Stimulated activated CD4-positive, alpha-beta T cell treated with anti-CD3 and anti-CD28 coated beads, Interleukin-2, amount 100 ng/mL, for 4 hours (primary cell): Measurements from ENCODE around the gene NTPCR.
A peak's percentile ranks its signal among the peaks of the same experiment; 100 is the strongest.
"Not testable (repeated sequence)": the region's sequence is repeated elsewhere in the genome, so short reads cannot be mapped to it uniquely, and the experiment has no call there.

ENCODE experiments used
- DNase-seq: peaks from one replicate; pipeline ENCODE4 v3.0.0-alpha.2; 2020; ENCODE audit warnings: low read depth

The NTPCR gene

GRCh38 chr1:232927166-232927565 lies 23.2 kb upstream of the NTPCR start:
- DNase-seq = not testable (repeated sequence)

- no peak for DNase-seq
These were observed 22.4 kb upstream of the NTPCR start for GRCh38 chr1:232927830-232928505.

DNA sequence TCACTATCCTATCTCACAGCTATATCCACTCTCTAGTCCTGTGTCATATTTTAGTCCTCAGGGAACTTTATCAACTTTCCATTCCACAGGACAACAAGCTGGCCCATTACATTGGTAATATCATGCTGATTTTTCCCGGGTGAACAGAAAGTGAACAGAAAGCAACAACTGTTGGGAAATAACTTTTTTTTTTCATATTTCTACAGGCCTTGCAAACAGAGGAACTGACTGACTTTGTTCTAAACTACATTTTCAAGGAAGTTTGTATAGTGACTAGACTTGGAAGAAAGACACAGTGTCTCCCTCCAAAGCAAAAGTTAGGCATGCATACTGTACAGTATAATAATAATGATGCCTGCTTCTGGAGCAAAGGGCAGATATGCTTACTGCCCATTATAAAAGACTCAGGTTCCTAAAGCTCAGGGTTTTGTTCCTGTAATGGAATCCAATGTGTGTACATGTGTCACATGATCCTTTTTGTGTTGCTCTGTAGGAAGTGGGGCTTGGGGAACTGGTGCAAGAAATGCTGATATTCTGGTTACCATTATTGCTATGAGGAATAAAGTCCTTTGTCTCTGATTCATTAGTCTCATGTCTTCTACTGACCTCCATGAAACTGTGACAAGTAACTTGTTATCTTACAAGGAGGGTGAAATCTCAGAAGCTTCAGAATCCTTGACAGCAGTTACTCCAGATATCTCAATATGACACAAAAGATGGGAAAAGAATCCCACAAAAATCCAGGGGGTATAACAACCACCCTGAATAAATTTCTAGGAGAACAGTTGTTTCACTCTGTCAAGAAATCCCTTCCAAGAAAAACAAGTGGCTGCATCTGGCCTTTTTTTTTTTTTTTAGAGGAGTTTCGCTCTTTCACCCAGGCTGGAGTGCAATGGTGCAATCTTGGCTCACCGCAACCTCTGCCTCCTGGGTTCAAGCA lies 17.7 kb upstream of the NTPCR start:
- no peak for DNase-seq

GRCh38 chr1:232936941-232937340 lies 13.5 kb upstream of the NTPCR start:
- no peak for DNase-seq

DNA sequence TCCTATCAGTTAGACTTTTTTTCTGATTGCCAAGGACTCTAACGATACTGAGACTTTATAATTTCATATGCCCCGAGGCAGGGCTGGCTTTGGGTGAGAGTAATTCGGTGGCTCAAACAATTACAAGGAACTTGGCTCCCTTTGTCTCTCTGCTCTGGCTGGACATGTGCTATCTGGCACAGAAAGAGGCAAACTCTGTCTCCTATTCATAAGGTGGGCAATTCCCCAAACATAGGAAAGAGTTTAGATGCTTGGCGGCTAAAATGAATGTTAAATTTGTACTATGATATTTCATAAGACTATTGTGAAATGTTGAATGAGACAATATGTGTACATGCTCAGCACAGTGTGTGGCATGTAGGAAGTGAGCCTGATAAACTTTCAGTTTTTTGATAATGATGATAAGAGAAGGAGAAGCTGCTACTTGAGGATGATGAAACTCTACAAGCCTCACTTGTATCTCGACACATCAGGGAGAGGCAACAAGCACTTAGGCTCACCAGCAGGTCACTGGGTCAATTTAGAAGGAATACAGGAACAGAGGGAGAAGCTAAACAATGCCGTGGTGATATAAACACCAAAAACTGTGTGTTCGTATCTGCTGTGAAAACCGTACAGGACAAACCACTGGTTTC lies 12.6 kb upstream of the NTPCR start:
- DNase-seq = no peak

DNA sequence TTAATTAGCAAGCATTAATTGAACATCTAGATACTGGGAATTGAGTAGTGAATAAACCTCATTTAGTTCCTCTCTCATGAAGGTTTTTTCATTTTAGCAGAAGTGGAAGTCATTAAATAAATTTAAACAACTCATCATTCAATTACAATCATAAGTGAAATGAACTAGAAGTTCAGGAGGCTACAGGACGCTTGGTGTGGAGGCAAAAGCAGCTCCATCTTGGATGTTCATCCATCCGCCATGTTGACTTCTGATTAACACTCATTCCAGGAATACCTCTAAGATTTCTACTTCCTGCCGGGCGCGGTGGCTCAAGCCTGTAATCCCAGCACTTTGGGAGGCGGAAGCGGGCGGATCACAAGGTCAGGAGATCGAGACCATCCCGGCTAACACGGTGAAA lies 11.5 kb upstream of the NTPCR start:
- DNase-seq = no peak

- no peak for DNase-seq
These were observed 10.7 kb upstream of the NTPCR start for GRCh38 chr1:232939748-232940147.

- DNase-seq = no peak
These were observed 10.1 kb upstream of the NTPCR start for GRCh38 chr1:232940262-232940661.

DNA sequence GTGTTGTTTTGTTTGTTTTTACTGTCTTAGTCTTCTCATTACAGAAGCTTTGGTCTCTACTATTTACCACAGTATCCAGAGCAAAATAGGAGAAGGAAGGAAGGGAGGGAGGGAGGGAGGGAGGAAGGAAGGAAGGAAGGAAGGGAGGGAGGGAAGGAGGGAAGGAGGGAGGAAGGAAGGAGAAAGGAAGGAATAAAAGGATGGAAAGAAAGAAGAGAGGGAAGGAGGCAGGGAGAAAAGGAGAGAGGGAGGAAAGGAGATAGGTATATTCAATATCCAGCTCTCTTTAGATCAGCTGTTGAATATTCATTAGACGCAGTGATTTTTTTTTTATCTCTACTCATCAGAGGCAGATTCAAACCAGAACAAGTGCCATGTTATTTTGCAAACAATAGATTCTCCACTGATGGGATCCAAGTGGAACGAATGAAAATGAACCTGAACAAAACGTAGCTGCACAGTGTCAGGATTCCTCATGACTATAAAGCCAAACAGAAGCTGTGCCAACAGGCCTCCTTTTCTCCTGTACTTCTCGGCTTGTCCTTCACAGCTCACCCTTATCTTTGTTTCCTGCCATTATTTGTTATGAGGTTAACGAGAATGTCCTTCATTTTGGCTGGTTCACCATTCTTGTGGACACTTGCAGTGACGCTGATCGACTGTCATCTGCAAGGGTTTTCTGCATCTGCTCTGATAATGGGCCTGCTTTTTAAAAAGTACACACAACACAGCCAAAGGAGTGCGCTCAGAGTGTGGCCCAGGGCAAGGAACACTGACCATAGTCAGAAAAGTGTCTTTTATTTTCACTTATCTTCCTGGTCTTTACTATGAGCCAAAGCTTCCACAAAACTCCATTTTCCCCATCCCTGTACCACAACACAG lies 7.8 kb upstream of the NTPCR start:
- no peak for DNase-seq

DNA sequence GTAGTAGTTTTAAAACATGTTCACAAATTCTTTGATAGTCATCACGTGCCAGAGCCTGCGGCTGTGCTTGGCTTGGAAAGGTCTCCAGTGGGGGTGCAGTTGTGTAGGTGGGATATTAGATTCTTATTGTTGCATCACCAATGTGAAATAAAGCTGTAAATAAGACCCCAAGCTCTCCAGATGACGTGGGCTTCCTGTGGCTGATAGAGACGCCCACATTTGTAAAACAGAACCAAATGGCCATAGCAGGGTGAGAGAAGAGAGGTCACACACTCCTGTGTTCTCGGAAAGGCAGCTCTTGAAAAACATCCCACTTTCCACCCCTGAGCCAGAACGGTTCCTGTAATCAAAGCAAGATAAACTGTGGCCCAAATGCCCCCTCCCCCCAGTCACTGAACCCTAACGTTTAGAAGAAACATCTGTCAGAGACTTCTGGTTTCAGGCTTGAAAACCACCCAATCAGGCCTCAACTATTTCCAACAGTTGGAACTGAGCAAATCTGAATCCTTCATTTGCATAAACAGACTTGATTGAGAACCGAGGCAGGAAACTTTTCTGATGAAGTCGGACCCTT lies 6.6 kb upstream of the NTPCR start:
- DNase-seq = peak; percentile 36

GRCh38 chr1:232944347-232944746 lies 6.1 kb upstream of the NTPCR start:
- DNase-seq = no peak

GRCh38 chr1:232949636-232950196 lies 695 bp upstream of the NTPCR start:
- no peak for DNase-seq

DNA sequence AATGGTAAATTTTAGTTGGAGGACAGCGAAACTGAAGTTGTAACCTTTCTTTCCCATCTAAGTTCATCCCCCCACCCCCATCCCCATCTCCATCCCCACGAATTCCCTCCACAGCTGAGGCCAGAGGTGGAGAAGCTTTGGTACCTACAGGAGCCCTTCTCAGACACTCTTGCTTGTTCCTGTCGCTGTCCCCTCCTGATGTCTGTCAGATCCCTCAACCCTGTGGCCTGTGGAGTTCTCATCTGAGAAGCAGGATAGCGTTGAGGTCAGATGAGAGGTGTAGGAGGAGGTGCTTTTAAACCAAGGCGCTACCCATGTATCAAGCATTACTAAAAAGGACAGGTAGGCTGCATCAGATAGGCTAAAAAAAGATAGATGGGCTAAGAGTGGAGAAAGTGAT lies 769 bp downstream of the NTPCR start:
- DNase-seq = no peak

- no peak for DNase-seq
These were observed 1.2 kb downstream of the NTPCR start for GRCh38 chr1:232951605-232952004.

DNA sequence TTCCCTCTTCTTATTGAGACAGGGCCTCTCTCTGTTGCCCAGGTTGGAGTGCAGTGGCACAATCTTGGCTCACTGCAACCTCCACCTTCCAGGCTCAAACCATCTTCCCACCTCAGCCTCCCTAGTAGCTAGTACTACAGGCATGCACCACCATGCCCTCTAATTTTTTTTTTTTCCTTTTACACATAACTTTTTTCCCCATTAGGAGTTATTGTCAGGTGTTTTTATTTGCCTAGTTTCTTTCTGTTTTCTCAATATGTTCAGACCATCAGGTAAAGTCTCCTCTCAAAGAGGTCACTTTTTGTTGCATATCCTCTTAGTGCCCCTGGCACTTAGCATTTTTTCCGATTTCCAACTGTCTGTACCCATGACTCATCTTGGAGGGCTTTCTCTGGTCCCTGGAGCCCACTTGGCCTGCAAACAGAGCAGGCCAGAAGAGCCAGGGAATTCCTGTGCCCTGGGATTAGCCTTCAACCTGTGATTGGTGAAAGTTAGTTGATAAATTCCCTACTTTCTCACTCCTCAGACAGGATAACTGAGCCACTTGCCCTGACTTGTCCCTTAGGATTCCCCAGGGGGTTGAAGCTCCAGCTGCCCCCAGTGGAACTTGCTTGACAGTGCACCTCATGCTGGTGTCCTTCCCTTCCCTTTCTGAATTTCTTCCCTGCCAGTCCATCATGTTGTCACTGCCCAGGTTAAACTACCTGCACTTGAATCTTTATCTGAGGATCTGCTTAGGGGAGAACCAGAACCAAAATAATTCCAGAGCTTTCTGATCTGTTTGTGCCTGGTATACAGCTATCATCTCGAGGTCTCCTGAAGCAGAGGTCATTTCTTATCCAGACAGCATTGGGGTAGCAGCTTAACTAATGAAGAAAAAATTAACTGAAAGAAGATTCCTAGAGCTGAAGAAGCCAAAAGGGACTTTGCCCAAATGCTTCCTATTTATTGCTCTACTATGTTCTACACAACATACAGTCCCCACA lies 2.4 kb downstream of the NTPCR start:
- DNase-seq = no peak

DNA sequence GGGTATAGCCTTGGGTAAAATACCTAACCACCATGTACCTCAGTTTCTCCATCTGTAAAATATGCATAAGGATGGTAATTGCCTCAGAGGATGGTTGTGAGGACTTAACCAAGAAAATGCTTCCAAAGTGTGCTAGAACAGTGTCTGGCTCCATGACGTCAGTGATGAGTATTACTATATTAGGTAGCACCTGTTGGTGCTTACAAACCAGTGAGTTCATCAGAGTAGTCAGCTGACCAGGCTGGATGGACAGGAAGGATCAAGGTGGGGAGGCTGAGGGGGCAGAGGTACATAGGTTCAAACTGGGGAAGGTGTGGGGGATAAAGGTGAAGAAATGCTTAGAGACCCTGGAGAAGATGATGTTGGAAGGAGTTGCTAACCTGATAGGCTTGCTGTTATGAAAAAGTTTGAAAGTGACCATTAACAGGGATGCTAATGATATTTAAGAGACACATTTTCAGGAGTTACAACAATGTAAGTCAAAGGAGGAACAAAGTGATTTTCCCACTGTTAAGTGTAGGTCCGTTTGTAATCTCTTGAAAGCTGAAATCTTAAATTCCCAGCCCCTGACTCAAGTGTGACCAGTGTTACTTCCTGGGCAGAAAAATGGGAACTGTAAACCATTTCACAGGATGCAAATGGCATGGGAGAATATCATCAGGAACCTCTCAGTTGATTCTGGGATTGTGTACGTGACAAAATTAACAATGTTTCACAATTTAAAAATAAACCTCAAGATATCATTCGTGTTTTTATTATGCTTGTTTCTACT lies 4.4 kb downstream of the NTPCR start:
- DNase-seq = no peak

- no peak for DNase-seq
These were observed 5.7 kb downstream of the NTPCR start for GRCh38 chr1:232956081-232956480.

DNA sequence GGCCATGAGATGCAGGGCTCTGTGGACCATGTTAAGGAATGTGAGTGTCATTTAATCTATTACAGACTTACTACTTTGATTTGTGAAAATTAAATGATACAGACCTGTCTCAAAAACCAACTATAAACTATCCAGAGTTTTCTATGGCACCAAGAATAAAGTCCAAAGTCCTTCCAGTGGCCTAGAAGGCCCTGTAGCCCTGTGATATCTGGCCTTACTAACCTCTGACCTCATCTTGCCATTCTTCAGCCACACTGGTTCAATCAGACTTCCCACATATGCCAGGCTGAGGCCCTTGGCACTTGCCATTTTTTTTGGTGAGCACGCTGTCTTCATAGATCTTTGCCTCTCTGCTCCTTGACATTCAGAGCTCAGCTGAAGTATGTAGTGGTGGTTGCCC lies 7.7 kb downstream of the NTPCR start:
- DNase-seq = no peak
